ENCODE results near the gene LIN28B. TPM values are rescaled to one million over a fixed set of nuclear protein-coding genes. Genes with fewer than 3 reads are reported as not detected.

Gene LIN28B
- total and polyA plus RNA-seq, 2 experiments from 2014 or later: 35.3 to 96.4 TPM

DNA sequence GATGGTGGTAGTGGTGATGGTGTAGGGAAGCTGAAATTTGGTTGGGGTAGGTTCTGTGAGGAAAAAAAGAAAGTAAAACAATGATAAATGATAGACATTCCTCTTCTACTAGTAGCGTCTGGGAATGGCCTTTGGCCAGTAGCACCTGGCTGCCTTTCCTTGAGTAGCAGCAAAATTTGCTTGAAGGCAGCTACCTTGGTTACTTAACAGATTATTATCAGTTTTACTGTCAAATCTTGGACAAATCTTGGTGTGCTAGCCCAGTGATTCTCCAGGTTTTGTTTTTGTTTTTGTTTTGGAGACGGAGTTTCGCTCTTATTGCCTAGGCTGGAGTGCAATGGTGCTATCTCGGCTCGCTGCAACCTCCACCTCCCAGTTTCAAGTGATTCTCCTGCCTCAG lies 26.4 kb downstream of the LIN28B start (continued):
- TF ChIP-seq, protein P1, sequence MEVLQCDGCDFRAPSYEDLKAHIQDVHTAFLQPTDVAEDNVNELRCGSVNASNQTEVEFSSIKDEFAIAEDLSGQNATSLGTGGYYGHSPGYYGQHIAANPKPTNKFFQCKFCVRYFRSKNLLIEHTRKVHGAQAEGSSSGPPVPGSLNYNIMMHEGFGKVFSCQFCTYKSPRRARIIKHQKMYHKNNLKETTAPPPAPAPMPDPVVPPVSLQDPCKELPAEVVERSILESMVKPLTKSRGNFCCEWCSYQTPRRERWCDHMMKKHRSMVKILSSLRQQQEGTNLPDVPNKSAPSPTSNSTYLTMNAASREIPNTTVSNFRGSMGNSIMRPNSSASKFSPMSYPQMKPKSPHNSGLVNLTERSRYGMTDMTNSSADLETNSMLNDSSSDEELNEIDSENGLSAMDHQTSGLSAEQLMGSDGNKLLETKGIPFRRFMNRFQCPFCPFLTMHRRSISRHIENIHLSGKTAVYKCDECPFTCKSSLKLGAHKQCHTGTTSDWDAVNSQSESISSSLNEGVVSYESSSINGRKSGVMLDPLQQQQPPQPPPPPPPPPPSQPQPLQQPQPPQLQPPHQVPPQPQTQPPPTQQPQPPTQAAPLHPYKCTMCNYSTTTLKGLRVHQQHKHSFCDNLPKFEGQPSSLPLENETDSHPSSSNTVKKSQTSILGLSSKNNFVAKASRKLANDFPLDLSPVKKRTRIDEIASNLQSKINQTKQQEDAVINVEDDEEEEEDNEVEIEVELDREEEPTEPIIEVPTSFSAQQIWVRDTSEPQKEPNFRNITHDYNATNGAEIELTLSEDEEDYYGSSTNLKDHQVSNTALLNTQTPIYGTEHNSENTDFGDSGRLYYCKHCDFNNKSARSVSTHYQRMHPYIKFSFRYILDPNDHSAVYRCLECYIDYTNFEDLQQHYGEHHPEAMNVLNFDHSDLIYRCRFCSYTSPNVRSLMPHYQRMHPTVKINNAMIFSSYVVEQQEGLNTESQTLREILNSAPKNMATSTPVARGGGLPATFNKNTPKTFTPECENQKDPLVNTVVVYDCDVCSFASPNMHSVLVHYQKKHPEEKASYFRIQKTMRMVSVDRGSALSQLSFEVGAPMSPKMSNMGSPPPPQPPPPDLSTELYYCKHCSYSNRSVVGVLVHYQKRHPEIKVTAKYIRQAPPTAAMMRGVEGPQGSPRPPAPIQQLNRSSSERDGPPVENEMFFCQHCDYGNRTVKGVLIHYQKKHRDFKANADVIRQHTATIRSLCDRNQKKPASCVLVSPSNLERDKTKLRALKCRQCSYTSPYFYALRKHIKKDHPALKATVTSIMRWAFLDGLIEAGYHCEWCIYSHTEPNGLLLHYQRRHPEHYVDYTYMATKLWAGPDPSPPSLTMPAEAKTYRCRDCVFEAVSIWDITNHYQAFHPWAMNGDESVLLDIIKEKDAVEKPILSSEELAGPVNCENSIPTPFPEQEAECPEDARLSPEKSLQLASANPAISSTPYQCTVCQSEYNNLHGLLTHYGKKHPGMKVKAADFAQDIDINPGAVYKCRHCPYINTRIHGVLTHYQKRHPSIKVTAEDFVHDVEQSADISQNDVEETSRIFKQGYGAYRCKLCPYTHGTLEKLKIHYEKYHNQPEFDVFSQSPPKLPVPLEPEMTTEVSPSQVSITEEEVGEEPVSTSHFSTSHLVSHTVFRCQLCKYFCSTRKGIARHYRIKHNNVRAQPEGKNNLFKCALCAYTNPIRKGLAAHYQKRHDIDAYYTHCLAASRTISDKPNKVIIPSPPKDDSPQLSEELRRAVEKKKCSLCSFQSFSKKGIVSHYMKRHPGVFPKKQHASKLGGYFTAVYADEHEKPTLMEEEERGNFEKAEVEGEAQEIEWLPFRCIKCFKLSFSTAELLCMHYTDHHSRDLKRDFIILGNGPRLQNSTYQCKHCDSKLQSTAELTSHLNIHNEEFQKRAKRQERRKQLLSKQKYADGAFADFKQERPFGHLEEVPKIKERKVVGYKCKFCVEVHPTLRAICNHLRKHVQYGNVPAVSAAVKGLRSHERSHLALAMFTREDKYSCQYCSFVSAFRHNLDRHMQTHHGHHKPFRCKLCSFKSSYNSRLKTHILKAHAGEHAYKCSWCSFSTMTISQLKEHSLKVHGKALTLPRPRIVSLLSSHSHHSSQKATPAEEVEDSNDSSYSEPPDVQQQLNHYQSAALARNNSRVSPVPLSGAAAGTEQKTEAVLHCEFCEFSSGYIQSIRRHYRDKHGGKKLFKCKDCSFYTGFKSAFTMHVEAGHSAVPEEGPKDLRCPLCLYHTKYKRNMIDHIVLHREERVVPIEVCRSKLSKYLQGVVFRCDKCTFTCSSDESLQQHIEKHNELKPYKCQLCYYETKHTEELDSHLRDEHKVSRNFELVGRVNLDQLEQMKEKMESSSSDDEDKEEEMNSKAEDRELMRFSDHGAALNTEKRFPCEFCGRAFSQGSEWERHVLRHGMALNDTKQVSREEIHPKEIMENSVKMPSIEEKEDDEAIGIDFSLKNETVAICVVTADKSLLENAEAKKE (CRISPR knock-in tag; IDR thresholded peaks at IDR 0.05): no peak

DNA sequence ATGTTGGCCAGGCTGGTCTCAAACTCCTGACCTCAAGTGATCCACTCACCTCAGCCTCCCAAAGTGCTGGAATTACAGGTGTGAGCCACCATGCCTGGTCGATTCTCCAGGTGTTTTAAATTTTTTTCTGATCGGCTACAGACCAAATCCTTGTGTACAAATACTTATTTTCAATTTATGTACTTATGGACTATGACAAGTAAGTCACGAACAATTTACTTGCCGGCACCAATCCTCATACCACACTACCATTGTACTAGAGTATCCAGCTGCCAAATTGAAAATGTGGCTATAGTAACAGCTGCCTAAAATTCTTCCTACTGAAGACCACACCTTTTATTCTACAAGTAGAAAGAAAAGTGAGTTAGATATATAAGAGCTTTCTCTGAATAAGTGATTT lies 26.9 kb downstream of the LIN28B start:
- peaks cover 3% of the 10 kb centered on the region for H4K20me1 ChIP-seq (replicated peaks; ENCODE audit: insufficient read depth)
- no peak for ATAC-seq
- H3K4me3 ChIP-seq: no peak overlapping the region
- DNase-seq (ENCODE audit: low spot score): no peak
- Mint-ChIP-seq H3K4me1 (peaks cover 35% of the 10 kb centered on the region), H3K9me3 (no peaks in the 10 kb centered on the region; the same call in 2 of the 3 replicates), H3K36me3 (ENCODE audit: low read depth) (peaks cover 47% of the 10 kb centered on the region), H3K27ac (no peak overlapping the region), H3K4me3 (no peak overlapping the region), H3K27me3 (ENCODE audit: insufficient read depth, low read depth, poor library complexity) (peaks cover 9% of the 10 kb centered on the region)
- H3K36me3 ChIP-seq (ENCODE audit: insufficient read depth): no peaks in the 10 kb centered on the region
- no peaks in the 10 kb centered on the region for H3K27me3 ChIP-seq (ENCODE audit: insufficient read depth)
- H3K79me2 ChIP-seq (replicated peaks; ENCODE audit: insufficient read depth): peaks cover 99% of the 10 kb centered on the region
- H2AFZ ChIP-seq: no peak overlapping the region
- H3K27ac ChIP-seq (ENCODE audit: low read depth): 0 out of 2 replicates have a peak overlapping the region, but pooled peaks have one; percentile 14
- H3K4me2 ChIP-seq: no peak overlapping the region
- H3K4me1 ChIP-seq (ENCODE audit: insufficient read depth): peaks cover 3% of the 10 kb centered on the region; the same call in 1 of the 2 replicates
- H3F3A ChIP-seq (replicated peaks; ENCODE audit: low read depth): no peaks in the 10 kb centered on the region
- TF ChIP-seq, protein P2, sequence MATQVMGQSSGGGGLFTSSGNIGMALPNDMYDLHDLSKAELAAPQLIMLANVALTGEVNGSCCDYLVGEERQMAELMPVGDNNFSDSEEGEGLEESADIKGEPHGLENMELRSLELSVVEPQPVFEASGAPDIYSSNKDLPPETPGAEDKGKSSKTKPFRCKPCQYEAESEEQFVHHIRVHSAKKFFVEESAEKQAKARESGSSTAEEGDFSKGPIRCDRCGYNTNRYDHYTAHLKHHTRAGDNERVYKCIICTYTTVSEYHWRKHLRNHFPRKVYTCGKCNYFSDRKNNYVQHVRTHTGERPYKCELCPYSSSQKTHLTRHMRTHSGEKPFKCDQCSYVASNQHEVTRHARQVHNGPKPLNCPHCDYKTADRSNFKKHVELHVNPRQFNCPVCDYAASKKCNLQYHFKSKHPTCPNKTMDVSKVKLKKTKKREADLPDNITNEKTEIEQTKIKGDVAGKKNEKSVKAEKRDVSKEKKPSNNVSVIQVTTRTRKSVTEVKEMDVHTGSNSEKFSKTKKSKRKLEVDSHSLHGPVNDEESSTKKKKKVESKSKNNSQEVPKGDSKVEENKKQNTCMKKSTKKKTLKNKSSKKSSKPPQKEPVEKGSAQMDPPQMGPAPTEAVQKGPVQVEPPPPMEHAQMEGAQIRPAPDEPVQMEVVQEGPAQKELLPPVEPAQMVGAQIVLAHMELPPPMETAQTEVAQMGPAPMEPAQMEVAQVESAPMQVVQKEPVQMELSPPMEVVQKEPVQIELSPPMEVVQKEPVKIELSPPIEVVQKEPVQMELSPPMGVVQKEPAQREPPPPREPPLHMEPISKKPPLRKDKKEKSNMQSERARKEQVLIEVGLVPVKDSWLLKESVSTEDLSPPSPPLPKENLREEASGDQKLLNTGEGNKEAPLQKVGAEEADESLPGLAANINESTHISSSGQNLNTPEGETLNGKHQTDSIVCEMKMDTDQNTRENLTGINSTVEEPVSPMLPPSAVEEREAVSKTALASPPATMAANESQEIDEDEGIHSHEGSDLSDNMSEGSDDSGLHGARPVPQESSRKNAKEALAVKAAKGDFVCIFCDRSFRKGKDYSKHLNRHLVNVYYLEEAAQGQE (IDR thresholded peaks at IDR 0.05; ENCODE audit: unreplicated experiment): no peak
- TF ChIP-seq, protein P3, sequence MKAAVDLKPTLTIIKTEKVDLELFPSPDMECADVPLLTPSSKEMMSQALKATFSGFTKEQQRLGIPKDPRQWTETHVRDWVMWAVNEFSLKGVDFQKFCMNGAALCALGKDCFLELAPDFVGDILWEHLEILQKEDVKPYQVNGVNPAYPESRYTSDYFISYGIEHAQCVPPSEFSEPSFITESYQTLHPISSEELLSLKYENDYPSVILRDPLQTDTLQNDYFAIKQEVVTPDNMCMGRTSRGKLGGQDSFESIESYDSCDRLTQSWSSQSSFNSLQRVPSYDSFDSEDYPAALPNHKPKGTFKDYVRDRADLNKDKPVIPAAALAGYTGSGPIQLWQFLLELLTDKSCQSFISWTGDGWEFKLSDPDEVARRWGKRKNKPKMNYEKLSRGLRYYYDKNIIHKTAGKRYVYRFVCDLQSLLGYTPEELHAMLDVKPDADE (IDR thresholded peaks at IDR 0.05): no peak
- no peak for TF ChIP-seq ZNF114 (CRISPR knock-in tag; IDR thresholded peaks at IDR 0.05)
- no peak for TF ChIP-seq EZH2phosphoT487 (IDR thresholded peaks at IDR 0.05; ENCODE audit: unreplicated experiment)
- TF ChIP-seq JUNB (IDR thresholded peaks at IDR 0.05; ENCODE audit: unreplicated experiment): no peak
- no peak for TF ChIP-seq EZH2 (IDR thresholded peaks at IDR 0.05; ENCODE audit: low read depth, unreplicated experiment)
- TF ChIP-seq CREB1 (CRISPR knock-in tag; IDR thresholded peaks at IDR 0.05; ENCODE audit: low read depth): no peak
- H3K9me2 ChIP-seq (ENCODE audit: insufficient read depth): no peaks in the 10 kb centered on the region
